Activated T-cell treated with anti-CD3 and anti-CD28 coated beads, Interleukin-2, amount 50 U/mL, for 1 hour (primary cell): ENCODE measurements around the gene FNDC3A.

Source experiments
- DNase-seq: peaks from one replicate; pipeline ENCODE4 v3.0.0-alpha.2; 2020

Gene FNDC3A

DNA sequence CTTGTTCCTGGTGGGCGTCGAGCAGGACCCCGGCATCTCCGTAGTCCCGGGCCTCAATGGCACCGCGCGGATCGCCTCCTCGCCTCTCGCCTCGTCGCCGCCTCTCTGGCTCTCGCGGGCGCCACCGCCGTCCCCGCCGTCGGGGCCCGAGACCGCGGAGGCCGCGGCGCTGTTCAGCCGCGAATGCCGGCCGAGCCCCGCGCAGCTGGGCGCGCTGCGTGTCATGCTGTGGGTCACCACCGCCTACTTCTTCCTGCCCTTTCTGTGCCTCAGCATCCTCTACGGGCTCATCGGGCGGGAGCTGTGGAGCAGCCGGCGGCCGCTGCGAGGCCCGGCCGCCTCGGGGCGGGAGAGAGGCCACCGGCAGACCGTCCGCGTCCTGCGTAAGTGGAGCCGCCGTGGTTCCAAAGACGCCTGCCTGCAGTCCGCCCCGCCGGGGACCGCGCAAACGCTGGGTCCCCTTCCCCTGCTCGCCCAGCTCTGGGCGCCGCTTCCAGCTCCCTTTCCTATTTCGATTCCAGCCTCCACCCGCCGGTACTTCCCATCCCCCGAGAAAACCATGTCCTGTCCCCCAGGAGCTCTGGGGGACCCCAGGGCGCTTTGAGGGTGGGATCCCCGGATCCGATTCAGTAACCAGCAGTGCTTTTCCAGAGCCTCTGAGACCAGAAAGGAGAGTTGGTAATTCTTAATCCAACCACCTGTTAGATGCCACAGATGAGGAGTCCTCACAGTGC lies 245.3 kb downstream of the FNDC3A start:
- peak; percentile 24 for DNase-seq

- DNase-seq, result no peak
Observed at GRCh38 chr13:49221590-49221965, 245.9 kb downstream of the FNDC3A start.

DNA sequence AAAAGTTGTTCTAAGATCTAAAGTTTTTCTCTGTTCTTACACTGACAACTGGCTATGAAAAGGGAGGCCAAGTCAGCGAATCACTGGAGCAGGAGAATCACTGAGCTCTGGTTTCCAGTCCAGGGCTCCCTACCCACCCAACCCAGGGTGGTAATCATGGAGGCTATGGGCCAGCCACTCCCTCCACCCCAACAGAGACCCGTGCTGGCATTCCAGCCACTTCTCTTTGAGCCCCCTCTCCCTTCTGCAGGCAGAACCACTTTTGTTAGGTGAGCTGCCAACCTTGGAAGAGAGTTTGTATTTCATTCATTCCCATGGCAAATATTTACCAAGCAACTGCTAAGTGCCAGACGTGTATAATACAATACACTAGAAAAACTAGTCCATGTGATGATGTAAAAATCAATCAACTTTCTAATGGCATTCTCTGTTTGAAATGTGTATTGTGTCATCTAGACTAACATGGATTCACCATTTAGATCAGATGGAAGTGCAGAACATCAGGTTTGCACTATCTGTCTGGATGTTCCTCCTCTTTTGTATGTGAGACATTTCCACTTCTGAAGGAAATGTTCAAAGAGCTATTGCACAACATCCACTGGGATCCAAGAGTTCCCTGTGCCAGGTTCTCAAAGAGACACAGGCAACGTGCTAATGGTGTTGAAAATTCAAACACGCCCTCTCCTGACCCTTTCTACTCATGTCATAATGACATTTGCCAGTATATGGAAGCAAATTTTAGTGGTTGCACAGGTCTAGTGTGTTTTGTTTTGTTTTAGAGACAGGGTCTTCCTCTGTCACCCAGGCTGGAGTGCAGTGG lies 249.7 kb downstream of the FNDC3A start:
- no peak for DNase-seq

GRCh38 chr13:49226613-49227012 lies 250.9 kb downstream of the FNDC3A start:
- no peak for DNase-seq

- no peak for DNase-seq
Observed at GRCh38 chr13:49234741-49235140, 259.0 kb downstream of the FNDC3A start.

GRCh38 chr13:49235856-49236431 lies 260.2 kb downstream of the FNDC3A start:
- DNase-seq, result no peak

- no peak for DNase-seq
Observed at GRCh38 chr13:49238621-49239020, 262.9 kb downstream of the FNDC3A start.

GRCh38 chr13:49240017-49240416 lies 264.3 kb downstream of the FNDC3A start:
- peak; percentile 40 for DNase-seq

- no peak for DNase-seq
Observed at GRCh38 chr13:49241296-49241695, 265.6 kb downstream of the FNDC3A start.

DNA sequence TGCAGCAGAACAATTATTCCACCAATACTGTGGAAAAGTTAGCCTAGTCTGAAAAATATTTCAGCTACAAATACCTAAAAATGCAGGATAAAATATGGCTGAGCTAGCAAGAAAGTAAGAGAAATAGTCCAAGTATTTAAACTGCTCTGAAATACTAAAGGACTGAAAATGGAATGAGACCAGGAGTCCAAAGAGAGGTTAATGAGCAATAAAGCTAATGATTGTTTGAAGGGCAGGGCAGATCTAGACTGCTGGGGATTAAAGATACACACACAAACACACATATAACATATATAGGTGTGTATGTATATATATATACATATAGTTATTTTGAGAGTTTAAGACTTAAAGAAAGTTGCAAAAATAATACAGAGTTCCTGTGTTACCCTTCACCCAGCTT lies 269.4 kb downstream of the FNDC3A start:
- DNase-seq, result no peak

GRCh38 chr13:49246850-49247642 lies 271.3 kb downstream of the FNDC3A start:
- DNase-seq, result no peak

- DNase-seq, result peak; percentile 83
Observed at GRCh38 chr13:49247643-49248621, 272.2 kb downstream of the FNDC3A start, which contains the start of gene CDADC1. Gene CDADC1 (plus strand): TSS chr13:49247925. CDS start chr13:49248038, 113 bp downstream.

DNA sequence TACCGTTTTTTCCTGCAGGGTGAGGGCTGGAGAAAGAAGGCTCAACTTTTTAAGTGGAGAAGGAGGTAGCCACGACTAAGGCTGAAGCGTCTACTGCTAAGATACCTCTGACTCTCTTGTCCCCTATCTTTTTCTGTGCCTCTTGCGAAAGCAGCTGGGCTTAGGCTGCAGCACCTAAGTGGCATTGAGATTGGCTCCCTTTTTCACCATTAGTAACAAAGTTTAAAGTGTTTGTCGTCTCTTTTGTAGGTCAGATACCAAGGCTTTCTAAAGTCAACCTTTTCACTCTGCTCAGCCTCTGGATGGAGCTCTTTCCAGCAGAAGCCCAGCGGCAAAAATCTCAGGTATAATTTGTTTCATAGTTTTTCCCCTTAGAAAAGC lies 272.9 kb downstream of the FNDC3A start:
- no peak for DNase-seq

DNA sequence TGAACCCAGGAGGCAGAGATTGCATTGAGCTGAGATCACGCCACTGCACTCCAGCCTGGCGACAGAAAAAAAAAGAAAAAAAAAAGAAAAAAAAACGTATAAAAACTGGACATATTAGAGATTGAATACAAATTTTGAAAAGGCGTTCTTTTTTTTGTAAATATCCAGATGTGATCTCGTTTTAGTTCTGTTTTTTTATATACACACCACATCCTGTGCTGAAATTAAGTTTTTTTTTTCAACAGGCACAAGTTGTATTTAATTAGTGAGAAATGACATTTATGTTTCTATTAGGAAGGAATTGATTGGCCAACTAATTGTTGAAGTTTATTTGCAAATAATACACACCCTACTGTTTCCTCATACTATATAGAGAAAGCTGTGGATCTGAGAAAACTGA lies 275.6 kb downstream of the FNDC3A start:
- DNase-seq, result no peak

- no peak for DNase-seq
Observed at GRCh38 chr13:49253310-49253709, 277.6 kb downstream of the FNDC3A start.

DNA sequence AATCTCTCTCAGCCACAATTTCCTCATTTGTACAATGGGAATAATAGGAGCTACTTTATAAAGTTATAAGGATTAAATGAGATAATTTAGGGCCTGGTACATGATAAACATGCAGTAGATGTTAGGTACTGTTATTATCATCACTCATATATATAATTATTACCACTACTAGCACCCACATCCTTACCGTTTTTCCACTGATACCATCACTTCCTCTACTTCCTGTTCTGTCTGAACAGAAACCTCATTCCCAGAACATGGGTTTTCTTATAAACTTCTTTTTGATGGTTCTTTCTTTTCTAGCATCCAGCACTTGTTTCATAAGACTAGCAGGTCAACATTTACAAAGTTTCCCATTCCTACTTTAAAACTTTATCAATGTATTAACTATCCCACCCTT lies 278.3 kb downstream of the FNDC3A start:
- DNase-seq, result no peak

GRCh38 chr13:49256841-49257240 lies 281.1 kb downstream of the FNDC3A start:
- no peak for DNase-seq

- DNase-seq, result no peak
Observed at GRCh38 chr13:49258089-49258796, 282.5 kb downstream of the FNDC3A start.
